K562 (cell line): ENCODE results near the gene GPM6B. TPM values are rescaled to one million over a fixed set of nuclear protein-coding genes. Genes with fewer than 3 reads are reported as not detected.

Source experiments
- ATAC-seq: fragments of 200-7000 bp; cut with Tn5 transposase; 3 replicates; pipeline ENCODE4 v1.9.1; 2020; ENCODE audit warnings: moderate library complexity
- BruUV-seq: library from RNA; stranded (reverse); fragments of 400-500 nt; replicated peaks from 2 replicates; lab custom pipeline; 2021; lab: Mats Ljungman, UMichigan
- CTCF ChIA-PET: fragments of 300-600 bp; formaldehyde crosslinking; extraction: SDS; loops from one replicate; lab custom pipeline; 2021; ENCODE audit warnings: low intra/inter-chr PET ratio; lab: Yijun Ruan, JAX
- POLR2A ChIA-PET: fragments of 300-600, 350-650 bp; sonication (Branson Sonifier 250); formaldehyde crosslinking; extraction: SDS; loops from one replicate; lab custom pipeline; 2021; ENCODE audit warnings: antibody characterized with exemption, inconsistent platforms; lab: Yijun Ruan, JAX
- DNase-seq, 4 experiments: peaks; one replicate each; pipeline versions ENCODE4 v3.0.0 to v3.0.0-alpha.2; 2011 to 2018; ENCODE audit warnings: low spot score in 3 of 4, mixed read lengths in 3 of 4; ENCODE audit errors: extremely low read depth in 1 of 4
- FAIRE-seq: peaks from 2 replicates; lab custom pipeline; 2011; peaks lifted over from hg19 to GRCh38; lab: Jason Lieb, UNC
- H2AFZ ChIP-seq: 2 replicates; pipeline ENCODE4 v1.6.0; 2011; ENCODE audit warnings: low read depth, low read length, control low read depth, inconsistent platforms
- H3K27ac ChIP-seq: fragments of 200-600 bp; 3 replicates; pipeline ENCODE4 v1.8.0; 2011; ENCODE audit warnings: low read depth, mild to moderate bottlenecking, control low read depth, inconsistent platforms, low read length, moderate library complexity, mixed read lengths; ENCODE audit errors: extremely low read depth
- H3K27me3 ChIP-seq, 2 experiments: fragments of 300-600 bp in 1 of 2; 2 replicates in 1 of 2; 3 replicates in 1 of 2; pipeline versions ENCODE4 v1.6.0 to v1.8.0; 2011; ENCODE audit warnings: inconsistent platforms in 2 of 2, low read length in 2 of 2, mild to moderate bottlenecking in 1 of 2, mixed read lengths in 1 of 2, moderate library complexity in 1 of 2; ENCODE audit not compliant: control insufficient read depth in 2 of 2, insufficient read depth in 2 of 2
- H3K36me3 ChIP-seq: fragments of 300-600 bp; 3 replicates; pipeline ENCODE4 v1.8.0; 2011; ENCODE audit warnings: mild to moderate bottlenecking, low read length, inconsistent platforms; ENCODE audit not compliant: control insufficient read depth, insufficient read depth
- H3K4me1 ChIP-seq, 2 experiments: fragments of 200-600 bp in 1 of 2; replicated peaks in 1 of 2; 2 replicates in 1 of 2; 3 replicates in 1 of 2; pipeline versions ENCODE4 v1.5.1 to v1.8.0; 2011; ENCODE audit warnings: inconsistent platforms in 2 of 2, low read length in 2 of 2, mild to moderate bottlenecking in 1 of 2, mixed read lengths in 1 of 2, moderate library complexity in 1 of 2; ENCODE audit not compliant: control insufficient read depth in 2 of 2, insufficient read depth in 2 of 2
- H3K4me2 ChIP-seq: 2 replicates; pipeline ENCODE4 v1.6.1; 2011; ENCODE audit warnings: low read length, control low read depth, inconsistent platforms, mixed read lengths; ENCODE audit not compliant: insufficient read depth
- H3K4me3 ChIP-seq: fragments of 200-600 bp; sonication (generic), shearing (Covaris generic); 2 replicates; pipeline ENCODE4 v1.5.1; 2016; ENCODE audit warnings: control low read depth, inconsistent platforms
- H3K79me2 ChIP-seq: fragments of 200-600 bp; 3 replicates; pipeline ENCODE4 v1.8.0; 2011; ENCODE audit warnings: low read length, inconsistent platforms; ENCODE audit not compliant: control insufficient read depth, insufficient read depth
- H3K9ac ChIP-seq, 2 experiments: 2 replicates each; pipeline versions ENCODE4 v1.6.0 to v1.6.1; 2011; ENCODE audit warnings: low read depth in 2 of 2, low read length in 2 of 2, control low read depth in 1 of 2, inconsistent platforms in 1 of 2, mild to moderate bottlenecking in 1 of 2, mixed read lengths in 1 of 2; ENCODE audit not compliant: insufficient read depth in 1 of 2
- H3K9me1 ChIP-seq: one replicate; pipeline ENCODE4 v1.6.0; 2011; ENCODE audit warnings: inconsistent platforms, mild to moderate bottlenecking, low read length, moderate library complexity; ENCODE audit not compliant: control insufficient read depth, insufficient read depth
- H3K9me3 ChIP-seq: replicated peaks from 2 replicates; pipeline ENCODE4 v1.5.1; 2011; ENCODE audit warnings: low read depth, low read length, inconsistent platforms; ENCODE audit not compliant: control insufficient read depth, insufficient read depth
- H4K20me1 ChIP-seq: replicated peaks from 2 replicates; pipeline ENCODE4 v1.6.1; 2011; ENCODE audit warnings: low read length, inconsistent platforms, mixed read lengths; ENCODE audit not compliant: control insufficient read depth, insufficient read depth
- SIN3B ChIP-seq: fragments of 450-650 bp; IDR thresholded peaks from 2 replicates; pipeline ENCODE4 v1.6.1; 2017; ENCODE audit warnings: low read depth, mild to moderate bottlenecking, moderate library complexity
- STAG1 ChIP-seq: sonication (generic); formaldehyde crosslinking; IDR thresholded peaks from 2 replicates; pipeline ENCODE4 v1.5.0; 2020; ENCODE audit warnings: missing genetic modification reagents, borderline replicate concordance
- TFAM ChIP-seq: fragments of 250-450 bp; sonication (Bioruptor Pico); conservative IDR thresholded peaks from 2 replicates; pipeline ENCODE4 v1.5.0; 2021; ENCODE audit warnings: mild to moderate bottlenecking, moderate library complexity
- ZNF778 ChIP-seq: fragments of 450-650 bp; formaldehyde crosslinking; IDR thresholded peaks from 2 replicates; pipeline ENCODE4 v1.4.0; 2020; ENCODE audit warnings: mild to moderate bottlenecking, moderate library complexity
- WGBS: fragments of 100-300 bp; shearing (Covaris generic); methylation state at CpG from one replicate; pipeline ENCODE4 v1.1.6; 2016; ENCODE audit warnings: low coverage, mixed read lengths; ENCODE audit not compliant: insufficient coverage; ENCODE audit errors: missing lambda C conversion rate; 5-methylcytosine and 5-hydroxymethylcytosine counted together
- in situ Hi-C: fragments of 300-500 bp; cut with MboI; formaldehyde crosslinking; loops from 4 replicates; pipeline ENCODE4 v1.15.0; 2018; ENCODE audit warnings: inconsistent platforms, mixed read lengths
- intact Hi-C: fragments of 100-400 bp; cut with micrococcal nuclease; formaldehyde crosslinking; loops from 2 replicates; pipeline ENCODE4 v1.14.2; 2022
- polyA plus RNA-seq, 8 experiments: library from polyadenylated mRNA; depleted of rRNA in 4 of 8; stranded (reverse) in 5 of 8; unstranded in 3 of 8; fragments of >200 nt; fragmentation: Nextera tagmentation in 2 of 8; fragmentation: Illumina TruSeq in 1 of 8; extraction: Ambion mirVana in 2 of 8; extraction: Trizol in 1 of 8; gene quantifications; 2 replicates each; pipeline versions ENCODE4 v1.2.1 to v1.2.3, GENCODE V29; 2011 to 2014; ENCODE audit warnings: inconsistent platforms in 1 of 8, missing spikeins in 1 of 8
- total RNA-seq, 7 experiments: library from RNA; depleted of rRNA in 6 of 7; stranded (reverse); fragments of >200 nt in 6 of 7; fragmentation: Illumina TruSeq in 2 of 7; extraction: Trizol in 2 of 7; gene quantifications; 2 replicates each; pipeline versions ENCODE4 v1.2.1 to v1.2.3, GENCODE V29; 2011 to 2021; ENCODE audit warnings: low replicate concordance in 1 of 7

Gene GPM6B
- total and polyA plus RNA-seq, 9 of the 15 experiments (the other 6 are each of a cell fraction or from before 2014, with no cell fraction given): 0.14 to 0.32 TPM; not detected in 7

DNA sequence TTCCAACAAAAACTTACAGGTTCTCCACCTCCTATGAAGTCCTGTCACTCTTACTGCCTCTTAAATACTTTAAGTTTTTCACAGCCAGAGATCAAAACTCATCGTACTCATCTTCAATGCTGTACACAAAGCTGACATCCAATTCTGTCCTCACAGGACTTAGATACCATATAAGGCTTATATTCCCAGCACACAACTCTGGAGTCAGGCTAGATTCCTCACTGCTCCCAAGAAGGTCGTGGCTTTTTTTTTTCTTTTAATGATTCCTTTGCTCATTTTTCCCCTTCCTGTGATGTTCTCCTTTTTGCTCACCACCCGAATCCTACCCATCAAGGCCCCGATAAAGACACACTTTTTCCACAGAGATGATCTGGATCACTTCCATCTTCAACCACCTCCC lies 83.4 kb downstream of the GPM6B start:
- H3K9me3 ChIP-seq: no peaks in the 10 kb centered on the region
- H3K9ac ChIP-seq: peak overlapping the region; percentile 43 to 94; a peak in 2 of 4 replicates
- in situ Hi-C loops: no loop called here
- ChIA-PET POLR2A (interaction anchor here (1.7 kb wide), 1 partner anchor 9 kb away, joined by 4 read pairs; no protein-coding TSS in a partner anchor), CTCF (interaction anchor here (0.6 kb wide), 1 partner anchor 63 kb away, joined by 3 read pairs; no protein-coding TSS in a partner anchor)
- intact Hi-C loops: loop anchor here (5.0 kb wide), 1 partner anchor 36 kb away; no protein-coding TSS in a partner anchor
- no peaks in the 10 kb centered on the region for H4K20me1 ChIP-seq
- 0% methylated on average over 4 of the region's 4 CpGs for WGBS
- peaks cover 5 to 15% of the 10 kb centered on the region in 2 experiments; a peak in 4 of 5 replicates for H3K4me1 ChIP-seq
- no peak for ATAC-seq
- no peaks in the 10 kb centered on the region for H3K9me1 ChIP-seq
- DNase-seq: no peak
- peaks cover 57% of the 10 kb centered on the region for H3K79me2 ChIP-seq
- H3K27me3 ChIP-seq: no peaks in the 10 kb centered on the region
- H2AFZ ChIP-seq: 0 out of 2 replicates have a peak overlapping the region, but pooled peaks have one; percentile 88
- FAIRE-seq: no peak
- H3K4me2 ChIP-seq: peak overlapping the region; percentile 97
- TF ChIP-seq ZNF778 (CRISPR knock-in tag): no peak
- TF ChIP-seq TFAM (CRISPR knock-in tag): no peak
- TF ChIP-seq SIN3B: no peak
- TF ChIP-seq STAG1 (CRISPR knock-in tag): no peak
- BruUV-seq: no TSS peak
- H3K36me3 ChIP-seq: peaks cover 37% of the 10 kb centered on the region; the same call in 2 of the 3 replicates
- H3K4me3 ChIP-seq: peak overlapping the region; percentile 94
- peak overlapping the region; percentile 96 for H3K27ac ChIP-seq
